Suprapubic skin (tissue), 4 donors: Measurements from ENCODE around the gene LARP4B. TPM values are rescaled to one million over a fixed set of nuclear protein-coding genes. Genes with fewer than 3 reads are reported as not detected.

ENCODE experiments used
- DNase-seq, 2 donors: peaks; one replicate each; pipeline ENCODE4 v3.0.0-alpha.2; 2019; ENCODE audit warnings: low spot score in 2 of 2
- H3K27ac ChIP-seq: fragments of 200-600 bp; sonication (generic); one replicate; pipeline ENCODE4 v1.5.1; 2019
- H3K27me3 ChIP-seq: fragments of 200-600 bp; sonication (generic); one replicate; pipeline ENCODE4 v1.5.1; 2019
- H3K36me3 ChIP-seq: fragments of 200-600 bp; sonication (generic); one replicate; pipeline ENCODE4 v1.5.1; 2019
- H3K4me1 ChIP-seq: fragments of 200-600 bp; sonication (generic); one replicate; pipeline ENCODE4 v1.5.1; 2019
- H3K4me3 ChIP-seq: fragments of 200-600 bp; sonication (generic); one replicate; pipeline ENCODE4 v1.5.1; 2019; ENCODE audit warnings: mild to moderate bottlenecking
- H3K9me3 ChIP-seq: fragments of 200-600 bp; sonication (generic); one replicate; pipeline ENCODE4 v1.5.1; 2019
- CTCF ChIP-seq, 2 donors: fragments of 200-600 bp in 1 of 2; fragments of 450-650 bp in 1 of 2; sonication (generic) in 1 of 2; IDR thresholded peaks; one replicate each; pipeline ENCODE4 v1.5.1; 2016 to 2019; ENCODE audit warnings: antibody characterized with exemption in 2 of 2, mild to moderate bottlenecking in 1 of 2, moderate library complexity in 1 of 2
- EP300 ChIP-seq: sonication (generic); formaldehyde crosslinking; IDR thresholded peaks from one replicate; pipeline ENCODE4 v1.6.1; 2017; ENCODE audit warnings: antibody characterized with exemption
- POLR2A ChIP-seq, 2 donors: fragments of 450-650 bp; IDR thresholded peaks; one replicate each; pipeline ENCODE4 v1.6.1; 2017; ENCODE audit warnings: antibody characterized with exemption in 2 of 2, mild to moderate bottlenecking in 2 of 2, moderate library complexity in 2 of 2
- POLR2AphosphoS5 ChIP-seq, 3 donors: sonication (generic); formaldehyde crosslinking; IDR thresholded peaks; one replicate each; pipeline ENCODE4 v1.6.1; 2017; ENCODE audit warnings: antibody characterized with exemption in 3 of 3
- WGBS: methylation state at CpG from one replicate; pipeline ENCODE4 v1.1.5; 2018; 5-methylcytosine and 5-hydroxymethylcytosine counted together
- total RNA-seq, 4 donors: library from RNA; depleted of rRNA; stranded (reverse); fragments of >200 nt; gene quantifications; one replicate each; pipeline ENCODE4 v1.1.0, GENCODE V29; 2016

The LARP4B gene
- total RNA-seq, 4 donors from 2014 or later: 53.5 to 100 (median 69.7) TPM

GRCh38 chr10:853017-853416 is 78.5 kb downstream of the LARP4B start:
- peaks cover 19% of the 10 kb centered on the region for H3K36me3 ChIP-seq
- TF ChIP-seq EP300 (no peak), POLR2AphosphoS5 (IDR thresholded peaks at IDR 0.05) (no peak), POLR2A (IDR thresholded peaks at IDR 0.05) (no peak), CTCF (IDR thresholded peaks at IDR 0.05) (no peak)

GRCh38 chr10:852386-852785 is 79.1 kb downstream of the LARP4B start:
- peaks cover 19% of the 10 kb centered on the region for H3K36me3 ChIP-seq
- no peaks in the 10 kb centered on the region for H3K27me3 ChIP-seq
- no peak overlapping the region for H3K4me3 ChIP-seq
- no peak for DNase-seq
- peaks cover 4% of the 10 kb centered on the region for H3K4me1 ChIP-seq
- no peak overlapping the region for H3K27ac ChIP-seq
- 81% methylated on average over 3 of the region's 3 CpGs for WGBS
- TF ChIP-seq EP300 (no peak), POLR2AphosphoS5 (IDR thresholded peaks at IDR 0.05) (no peak), POLR2A (IDR thresholded peaks at IDR 0.05) (no peak), CTCF (IDR thresholded peaks at IDR 0.05) (no peak)
- H3K9me3 ChIP-seq: no peaks in the 10 kb centered on the region

More at GRCh38 chr10:853017-853416, 78.5 kb downstream of the LARP4B start:
- Histone ChIP-seq H3K4me3 (no peak overlapping the region), H3K4me1 (peaks cover 4% of the 10 kb centered on the region), H3K27me3 (no peaks in the 10 kb centered on the region), H3K27ac (no peak overlapping the region), H3K9me3 (no peaks in the 10 kb centered on the region)
- DNase-seq: no peak

GRCh38 chr10:851901-852300 is 79.6 kb downstream of the LARP4B start:
- DNase-seq: no peak
- Histone ChIP-seq H3K27me3 (no peaks in the 10 kb centered on the region), H3K4me3 (no peak overlapping the region), H3K27ac (no peak overlapping the region), H3K36me3 (peaks cover 19% of the 10 kb centered on the region), H3K9me3 (no peaks in the 10 kb centered on the region), H3K4me1 (peaks cover 4% of the 10 kb centered on the region)
- WGBS: 97% methylated on average over 5 of the region's 5 CpGs
- TF ChIP-seq EP300 (no peak), POLR2A (IDR thresholded peaks at IDR 0.05) (no peak), CTCF (IDR thresholded peaks at IDR 0.05) (no peak), POLR2AphosphoS5 (IDR thresholded peaks at IDR 0.05) (no peak)

- TF ChIP-seq EP300 (no peak), POLR2A (IDR thresholded peaks at IDR 0.05) (no peak), CTCF (IDR thresholded peaks at IDR 0.05) (no peak), POLR2AphosphoS5 (IDR thresholded peaks at IDR 0.05) (no peak)
- WGBS: 95% methylated on average over 2 of the region's 2 CpGs
- Histone ChIP-seq H3K9me3 (no peaks in the 10 kb centered on the region), H3K27me3 (no peaks in the 10 kb centered on the region), H3K27ac (no peak overlapping the region), H3K36me3 (peaks cover 16% of the 10 kb centered on the region), H3K4me1 (peaks cover 4% of the 10 kb centered on the region), H3K4me3 (no peak overlapping the region)
- DNase-seq: no peak
Observed at GRCh38 chr10:850093-850492, 81.4 kb downstream of the LARP4B start.

GRCh38 chr10:847868-848267 is 83.6 kb downstream of the LARP4B start:
- DNase-seq: no peak
- Histone ChIP-seq H3K36me3 (peaks cover 13% of the 10 kb centered on the region), H3K27ac (no peak overlapping the region), H3K27me3 (no peaks in the 10 kb centered on the region), H3K4me3 (no peak overlapping the region), H3K4me1 (peaks cover 4% of the 10 kb centered on the region), H3K9me3 (no peaks in the 10 kb centered on the region)
- TF ChIP-seq POLR2AphosphoS5 (IDR thresholded peaks at IDR 0.05) (no peak), CTCF (IDR thresholded peaks at IDR 0.05) (no peak), POLR2A (IDR thresholded peaks at IDR 0.05) (no peak), EP300 (no peak)
- WGBS: 80% methylated on average over 7 of the region's 7 CpGs
